ENCODE data around the gene TET1.

TET1 gene

DNA sequence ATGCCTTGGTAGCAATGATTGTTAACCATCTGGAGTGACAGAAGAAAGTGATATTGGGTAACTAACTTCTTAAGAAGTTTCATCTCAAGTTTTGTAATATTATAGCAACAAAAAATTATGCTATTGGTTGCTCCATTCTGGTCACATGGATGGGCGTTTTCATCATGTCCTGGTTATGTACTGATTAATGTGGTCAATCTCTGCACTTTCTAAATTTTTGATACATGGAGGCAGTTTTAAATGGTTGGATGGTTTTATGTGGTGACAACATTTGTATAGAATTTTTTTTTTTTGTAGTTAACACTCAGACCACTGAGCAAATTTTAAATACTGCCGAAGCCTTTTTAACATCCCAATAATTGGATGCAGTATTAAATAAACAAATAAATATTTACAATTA, 105.7 kb downstream of the TET1 start:
- TF ChIP-seq, protein P1, sequence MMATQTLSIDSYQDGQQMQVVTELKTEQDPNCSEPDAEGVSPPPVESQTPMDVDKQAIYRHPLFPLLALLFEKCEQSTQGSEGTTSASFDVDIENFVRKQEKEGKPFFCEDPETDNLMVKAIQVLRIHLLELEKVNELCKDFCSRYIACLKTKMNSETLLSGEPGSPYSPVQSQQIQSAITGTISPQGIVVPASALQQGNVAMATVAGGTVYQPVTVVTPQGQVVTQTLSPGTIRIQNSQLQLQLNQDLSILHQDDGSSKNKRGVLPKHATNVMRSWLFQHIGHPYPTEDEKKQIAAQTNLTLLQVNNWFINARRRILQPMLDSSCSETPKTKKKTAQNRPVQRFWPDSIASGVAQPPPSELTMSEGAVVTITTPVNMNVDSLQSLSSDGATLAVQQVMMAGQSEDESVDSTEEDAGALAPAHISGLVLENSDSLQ (IDR thresholded peaks at IDR 0.05): no peak
- TF ChIP-seq FOXA1 (IDR thresholded peaks at IDR 0.05) (no peak), SUZ12 (IDR thresholded peaks at IDR 0.05) (no peak), ARNT (IDR thresholded peaks at IDR 0.05) (no peak), FOXM1 (IDR thresholded peaks at IDR 0.05; ENCODE audit: borderline replicate concordance) (no peak), ZNF384 (IDR thresholded peaks at IDR 0.05) (no peak), FOXK2 (IDR thresholded peaks at IDR 0.05) (no peak), TARDBP (IDR thresholded peaks at IDR 0.05) (no peak), ELF4 (IDR thresholded peaks at IDR 0.05) (no peak), HDGF (IDR thresholded peaks at IDR 0.05; ENCODE audit: borderline replicate concordance) (no peak), SP1 (IDR thresholded peaks at IDR 0.05) (no peak), NFRKB (IDR thresholded peaks at IDR 0.05) (no peak), L3MBTL2 (conservative IDR thresholded peaks at IDR 0.05) (no peak), CTBP1 (IDR thresholded peaks at IDR 0.05; ENCODE audit: borderline replicate concordance) (no peak), LEF1 (IDR thresholded peaks at IDR 0.05; ENCODE audit: borderline replicate concordance) (no peak)
- ChIA-PET CTCF (no interaction called here), POLR2A (no interaction called here)
- DNase-seq (ENCODE audit: extremely low spot score): no peak

DNA sequence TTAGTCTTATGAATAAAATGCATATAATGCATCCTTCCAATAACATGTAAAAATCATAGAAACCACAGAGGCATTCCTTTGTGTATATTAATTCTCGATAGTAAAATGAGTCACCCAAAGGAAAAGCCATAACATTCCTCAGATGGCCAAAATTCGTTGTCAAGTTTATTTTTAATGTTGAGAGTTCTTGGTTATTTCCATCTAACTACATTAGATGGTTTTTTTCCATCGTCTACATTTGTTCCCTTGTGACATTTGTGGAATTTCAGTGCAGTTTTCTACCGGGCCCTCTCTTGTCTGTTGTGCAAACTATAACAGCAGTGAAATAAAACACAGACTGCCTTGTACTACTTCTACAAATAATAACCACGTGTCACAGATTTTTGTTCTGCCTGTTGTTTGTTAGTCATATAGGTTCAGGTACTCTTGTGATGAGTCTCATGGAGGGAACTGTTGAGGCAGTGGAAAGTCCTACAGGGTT, 106.2 kb downstream of the TET1 start:
- TF ChIP-seq NFRKB (IDR thresholded peaks at IDR 0.05) (no peak), L3MBTL2 (conservative IDR thresholded peaks at IDR 0.05) (no peak), FOXA1 (IDR thresholded peaks at IDR 0.05) (no peak), FOXK2 (IDR thresholded peaks at IDR 0.05) (no peak), ARNT (IDR thresholded peaks at IDR 0.05) (no peak), SUZ12 (IDR thresholded peaks at IDR 0.05) (no peak), CTBP1 (IDR thresholded peaks at IDR 0.05; ENCODE audit: borderline replicate concordance) (no peak), HDGF (IDR thresholded peaks at IDR 0.05; ENCODE audit: borderline replicate concordance) (no peak), TARDBP (IDR thresholded peaks at IDR 0.05) (no peak), SP1 (IDR thresholded peaks at IDR 0.05) (no peak), BHLHE40 (IDR thresholded peaks at IDR 0.05; ENCODE audit: borderline replicate concordance) (no peak), FOXM1 (IDR thresholded peaks at IDR 0.05; ENCODE audit: borderline replicate concordance) (no peak), ELF4 (IDR thresholded peaks at IDR 0.05) (no peak)
- TF ChIP-seq, protein P1 (IDR thresholded peaks at IDR 0.05): no peak
- no peak for DNase-seq (ENCODE audit: extremely low spot score)
- ChIA-PET CTCF (no interaction called here), POLR2A (no interaction called here)

DNA sequence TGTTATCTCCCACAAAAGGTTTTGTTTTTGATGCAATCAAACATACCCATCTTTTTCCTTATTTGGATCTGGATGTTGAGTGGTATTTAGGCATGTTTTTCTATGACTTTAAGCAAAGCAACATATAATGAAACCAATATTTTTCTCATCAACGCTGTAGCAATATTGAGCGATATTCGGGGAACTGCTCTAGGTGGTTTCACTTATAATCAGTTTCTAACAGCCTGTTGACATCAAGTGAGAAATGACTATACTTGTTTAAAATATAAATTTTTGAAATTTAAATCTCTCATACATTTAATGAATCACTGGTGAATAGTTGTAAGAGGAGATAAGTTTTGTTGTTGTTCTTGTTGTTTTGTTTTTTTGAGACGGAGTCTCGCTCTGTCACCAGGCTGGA, 108.1 kb downstream of the TET1 start:
- ChIA-PET CTCF (no interaction called here), POLR2A (no interaction called here)
- TF ChIP-seq, protein P1 (IDR thresholded peaks at IDR 0.05): no peak
- TF ChIP-seq BHLHE40 (IDR thresholded peaks at IDR 0.05; ENCODE audit: borderline replicate concordance) (no peak), NFRKB (IDR thresholded peaks at IDR 0.05) (no peak), TARDBP (IDR thresholded peaks at IDR 0.05) (no peak), ELF4 (IDR thresholded peaks at IDR 0.05) (no peak), LEF1 (IDR thresholded peaks at IDR 0.05; ENCODE audit: borderline replicate concordance) (no peak), SP1 (IDR thresholded peaks at IDR 0.05) (no peak), SUZ12 (IDR thresholded peaks at IDR 0.05) (no peak), CTBP1 (IDR thresholded peaks at IDR 0.05; ENCODE audit: borderline replicate concordance) (no peak), ARNT (IDR thresholded peaks at IDR 0.05) (no peak)

DNA sequence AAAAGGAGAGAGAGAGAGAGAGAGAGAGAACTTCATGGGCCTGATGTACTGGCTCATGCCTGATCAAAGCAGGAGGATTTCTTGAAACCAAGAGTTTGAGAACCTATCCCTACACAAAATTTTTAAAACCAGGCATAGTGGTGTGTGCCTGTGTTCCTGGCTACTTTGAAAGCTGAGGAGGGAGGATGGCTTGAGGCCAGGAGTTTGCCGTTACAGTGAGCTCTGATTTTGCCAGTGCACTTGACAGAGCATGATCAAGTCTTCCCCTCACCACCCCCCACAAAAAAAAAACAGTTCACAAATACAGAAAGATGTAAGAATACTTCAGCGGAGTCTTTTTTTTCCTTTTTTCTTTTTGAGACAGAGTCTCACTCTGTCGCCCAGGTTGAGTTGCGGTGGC, 108.8 kb downstream of the TET1 start:
- POLR2A ChIA-PET: no interaction called here
- CTCF ChIA-PET: no interaction called here

More for the DNA sequence above, 108.1 kb downstream of the TET1 start:
- no peak for DNase-seq (ENCODE audit: extremely low spot score)

DNA sequence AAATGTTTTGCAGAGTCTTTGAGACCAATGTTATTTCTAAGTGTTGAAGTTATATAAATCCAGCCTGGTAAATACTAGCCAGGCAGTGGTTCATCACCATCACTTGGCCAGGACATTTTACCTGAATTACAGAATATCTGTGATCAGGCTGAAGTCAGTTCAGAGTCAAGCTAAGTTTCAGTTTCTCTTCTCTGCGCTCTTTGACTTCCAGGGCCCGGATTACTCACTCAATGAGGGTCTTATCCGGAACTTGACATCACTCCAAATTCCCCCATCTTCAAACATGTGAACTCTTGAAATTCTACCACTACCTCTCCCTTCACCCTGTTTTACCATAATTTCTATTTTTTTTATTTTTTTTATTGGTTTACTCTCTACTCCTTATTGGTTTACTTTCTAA, 124.3 kb downstream of the TET1 start:
- DNase-seq (ENCODE audit: extremely low spot score): no peak
- CTCF ChIA-PET: interaction anchor here (0.6 kb wide), 1 partner anchor 624 kb away, joined by 7 read pairs; no protein-coding TSS in a partner anchor
- no peak for TF ChIP-seq SUZ12 (IDR thresholded peaks at IDR 0.05)
- no peak for TF ChIP-seq L3MBTL2 (conservative IDR thresholded peaks at IDR 0.05)
- no peak for TF ChIP-seq BHLHE40 (IDR thresholded peaks at IDR 0.05; ENCODE audit: borderline replicate concordance)
- TF ChIP-seq ELF4 (IDR thresholded peaks at IDR 0.05): no peak
- no peak for TF ChIP-seq ZNF384 (IDR thresholded peaks at IDR 0.05)
- no peak for TF ChIP-seq CTBP1 (IDR thresholded peaks at IDR 0.05; ENCODE audit: borderline replicate concordance)
- no peak for TF ChIP-seq HDGF (IDR thresholded peaks at IDR 0.05; ENCODE audit: borderline replicate concordance)
- TF ChIP-seq NFRKB (IDR thresholded peaks at IDR 0.05): no peak
- no peak for TF ChIP-seq LEF1 (IDR thresholded peaks at IDR 0.05; ENCODE audit: borderline replicate concordance)
- TF ChIP-seq SP1 (IDR thresholded peaks at IDR 0.05): no peak
- no peak for TF ChIP-seq TARDBP (IDR thresholded peaks at IDR 0.05)
- TF ChIP-seq, protein P1 (IDR thresholded peaks at IDR 0.05): no peak
- POLR2A ChIA-PET: no interaction called here

More for the DNA sequence above, 108.8 kb downstream of the TET1 start:
- DNase-seq (ENCODE audit: extremely low spot score): no peak
- TF ChIP-seq, protein P1 (IDR thresholded peaks at IDR 0.05): no peak
- TF ChIP-seq SP1 (IDR thresholded peaks at IDR 0.05) (no peak), FOXM1 (IDR thresholded peaks at IDR 0.05; ENCODE audit: borderline replicate concordance) (no peak), SUZ12 (IDR thresholded peaks at IDR 0.05) (no peak), ZNF384 (IDR thresholded peaks at IDR 0.05) (no peak), ARNT (IDR thresholded peaks at IDR 0.05) (no peak), HDGF (IDR thresholded peaks at IDR 0.05; ENCODE audit: borderline replicate concordance) (no peak), NFRKB (IDR thresholded peaks at IDR 0.05) (no peak), L3MBTL2 (conservative IDR thresholded peaks at IDR 0.05) (no peak), FOXK2 (IDR thresholded peaks at IDR 0.05) (no peak), FOXA1 (IDR thresholded peaks at IDR 0.05) (no peak), TARDBP (IDR thresholded peaks at IDR 0.05) (no peak), ELF4 (IDR thresholded peaks at IDR 0.05) (no peak), LEF1 (IDR thresholded peaks at IDR 0.05; ENCODE audit: borderline replicate concordance) (no peak), BHLHE40 (IDR thresholded peaks at IDR 0.05; ENCODE audit: borderline replicate concordance) (no peak), CTBP1 (IDR thresholded peaks at IDR 0.05; ENCODE audit: borderline replicate concordance) (no peak)

All from HEK293T (cell line).